HG03469 (cell line): ENCODE data around the gene OR52E1.
"Not testable (repeated sequence)": the region's sequence is repeated elsewhere in the genome, so short reads cannot be mapped to it uniquely, and the experiment has no call there.

Source experiments
- ATAC-seq: cut with Tn5 transposase; IDR thresholded peaks from one replicate; pipeline ENCODE4 v1.9.1; 2021; ENCODE audit warnings: mild to moderate bottlenecking, moderate library complexity, moderate number of reproducible peaks; ENCODE audit not compliant: unreplicated experiment

OR52E1 gene

DNA sequence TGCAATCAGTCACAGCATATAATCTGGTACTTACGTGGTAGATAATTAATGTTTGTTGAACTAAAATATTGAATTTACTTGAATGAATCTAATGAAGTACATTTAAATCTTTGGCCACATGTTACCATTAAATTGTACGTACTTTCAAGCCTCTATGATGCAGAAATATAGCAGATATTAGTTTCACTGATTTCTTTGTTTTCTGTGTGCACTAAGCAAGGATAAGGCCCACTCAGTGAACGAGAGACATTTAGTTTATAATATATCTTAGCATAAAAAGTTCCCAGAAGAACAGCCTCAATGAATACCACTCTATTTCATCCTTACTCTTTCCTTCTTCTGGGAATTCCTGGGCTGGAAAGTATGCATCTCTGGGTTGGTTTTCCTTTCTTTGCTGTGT lies at the start of gene OR52E1:
TSS of gene OR52E1 (plus strand) at position 301 of the 400 bp plus-strand sequence.
- ATAC-seq, result no peak

GRCh38 chr11:5021996-5022395 lies 47.4 kb upstream of the OR52E1 start:
- ATAC-seq, result no peak

DNA sequence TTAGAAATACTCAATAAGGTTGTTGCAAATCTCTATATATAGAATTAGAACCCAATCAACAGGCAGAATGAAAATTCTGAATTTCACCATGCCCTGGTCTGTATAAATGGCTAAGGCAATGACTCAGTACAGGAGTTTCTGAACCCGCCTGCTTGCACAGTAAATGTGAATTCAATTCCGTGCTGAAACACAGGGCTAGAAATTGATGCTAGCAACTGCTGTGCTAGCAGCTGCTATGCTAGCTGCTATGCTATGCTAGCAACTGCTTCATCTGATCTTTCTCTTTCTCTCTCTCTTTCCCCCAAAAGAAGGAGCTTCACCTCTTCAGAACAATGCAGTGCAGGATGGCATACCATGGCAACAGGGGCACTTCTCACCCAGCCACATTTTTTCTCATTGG lies 32.7 kb upstream of the OR52E1 start:
- ATAC-seq, result no peak

DNA sequence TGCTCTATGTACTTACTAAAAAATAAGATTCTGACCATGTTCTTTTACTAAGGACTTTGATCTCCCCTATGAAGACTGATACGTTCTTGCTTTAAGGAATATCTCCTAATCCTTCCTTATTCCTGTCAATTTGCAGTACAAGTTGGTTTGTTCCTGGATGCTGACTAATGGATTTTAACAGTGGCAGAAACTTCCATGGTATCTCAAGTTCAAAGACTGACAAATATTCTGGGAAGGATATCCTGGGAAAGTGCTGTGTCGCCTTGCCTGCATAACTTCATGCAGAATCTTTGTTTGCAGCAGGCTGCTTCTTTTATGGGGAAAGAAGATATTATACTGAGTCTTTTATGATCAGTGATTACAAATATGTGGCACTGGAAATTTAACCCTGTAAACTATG lies 31.4 kb upstream of the OR52E1 start:
- no peak for ATAC-seq

DNA sequence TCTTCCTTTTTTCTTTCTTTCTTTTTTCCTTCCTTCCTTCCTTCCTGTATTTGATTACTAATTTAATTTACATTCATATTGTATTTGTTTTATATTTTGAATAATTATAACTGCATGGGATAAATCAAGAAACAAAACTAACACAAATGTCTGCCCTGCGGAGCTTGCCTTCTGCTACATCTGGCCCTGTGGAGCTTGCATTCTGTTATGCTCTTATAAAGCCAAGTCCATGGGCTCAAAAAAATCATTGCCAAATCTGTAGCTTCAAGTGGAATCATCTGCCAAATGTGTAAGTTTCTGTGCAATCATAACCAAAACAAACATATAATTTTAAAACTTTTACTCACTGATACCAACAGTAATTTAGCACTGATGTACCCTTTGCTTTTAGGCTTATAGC lies 31.0 kb upstream of the OR52E1 start:
- ATAC-seq, result no peak

DNA sequence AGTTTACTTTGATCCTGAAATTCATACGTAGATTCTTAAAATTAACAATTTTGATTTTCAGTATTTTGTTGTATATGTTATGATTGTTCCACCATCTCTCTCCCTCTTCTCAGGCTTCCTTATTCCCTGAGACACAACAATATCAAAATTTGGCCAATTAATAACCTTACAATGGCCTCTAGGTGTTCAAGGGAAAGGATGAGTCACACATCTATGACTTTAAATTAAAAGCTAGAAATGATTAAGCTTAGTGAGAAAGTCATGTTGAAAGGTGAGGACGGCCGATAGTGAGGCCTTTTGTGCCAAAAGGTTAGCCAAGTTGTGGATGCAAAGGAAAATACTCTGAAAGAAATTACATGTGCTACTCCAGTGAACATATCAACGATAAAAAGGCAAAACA lies 28.5 kb upstream of the OR52E1 start:
- no peak for ATAC-seq

DNA sequence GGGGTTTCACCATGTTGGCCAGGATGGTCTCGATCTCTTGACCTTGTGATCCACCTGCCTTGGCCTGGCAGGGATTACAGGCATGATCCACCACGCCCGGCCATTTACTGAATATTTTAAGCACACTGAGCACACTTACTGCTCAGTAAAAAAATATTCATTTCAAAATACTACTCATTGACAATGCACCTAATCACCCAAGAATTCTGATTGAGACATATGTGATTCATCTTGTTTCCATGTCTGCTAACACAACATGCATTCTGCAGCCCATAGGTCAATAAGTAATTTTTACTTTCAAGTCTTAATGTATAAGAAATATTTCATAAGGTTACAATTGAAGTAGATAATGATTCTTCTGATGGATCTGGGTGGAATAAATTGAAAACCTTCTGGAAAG lies 27.3 kb upstream of the OR52E1 start:
- ATAC-seq, result no peak

DNA sequence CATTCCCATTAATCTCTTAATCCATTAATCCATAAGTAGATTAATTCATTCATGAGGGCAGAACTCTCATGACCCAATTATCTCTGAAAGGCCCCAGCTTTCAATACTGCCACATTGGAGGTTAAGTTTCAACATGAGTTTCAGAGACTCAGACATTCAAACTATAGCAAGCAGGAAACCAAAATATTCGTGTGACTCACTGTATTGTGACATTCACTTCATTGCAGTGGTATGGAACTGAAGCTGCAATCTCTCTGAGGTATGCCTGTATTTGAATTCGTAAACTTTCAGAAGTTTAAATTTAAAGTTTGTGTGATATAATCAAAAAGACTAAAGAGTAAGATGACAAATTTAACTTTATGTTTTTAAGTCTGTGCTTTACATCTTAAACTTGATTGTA lies 26.0 kb upstream of the OR52E1 start:
- no peak for ATAC-seq

- ATAC-seq, result no peak
These were observed 23.1 kb upstream of the OR52E1 start, which contains the start of gene OR52J3 for GRCh38 chr11:5046226-5046625. Gene OR52J3 (plus strand): TSS chr11:5046526. CDS start chr11:5046526, 0 bp downstream.

- no peak for ATAC-seq
These were observed 22.5 kb upstream of the OR52E1 start for GRCh38 chr11:5046754-5047330.

GRCh38 chr11:5058679-5059078 lies 10.7 kb upstream of the OR52E1 start:
- ATAC-seq, result not testable (repeated sequence)

GRCh38 chr11:5059391-5059790 lies 10.0 kb upstream of the OR52E1 start, which contains the start of gene OR52E2:
Gene OR52E2 (minus strand): TSS chr11:5059627. CDS start chr11:5059627, 0 bp downstream.
- no peak for ATAC-seq

DNA sequence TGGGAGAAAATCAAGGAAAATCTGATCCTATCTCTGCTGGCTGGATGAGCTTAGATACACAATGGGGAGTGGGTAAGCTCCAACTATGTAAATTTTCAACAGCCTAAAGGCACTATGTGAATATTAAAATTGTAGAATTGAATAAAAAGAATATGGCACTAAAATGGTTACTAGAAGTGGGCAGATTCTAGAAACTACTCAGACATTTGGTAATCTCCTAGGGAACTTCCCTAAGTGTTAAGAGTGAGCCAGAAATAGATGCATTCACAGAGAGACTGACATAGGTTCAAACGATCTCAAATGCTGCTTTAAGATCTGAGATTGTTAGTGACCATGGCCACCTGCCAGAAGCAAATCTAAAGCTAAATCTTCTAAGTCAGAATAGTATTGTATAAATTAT lies 4.3 kb upstream of the OR52E1 start:
- ATAC-seq, result no peak

GRCh38 chr11:5071799-5072198 lies 2.4 kb downstream of the OR52E1 start:
- no peak for ATAC-seq

GRCh38 chr11:5081405-5081804 lies 12.0 kb downstream of the OR52E1 start:
- no peak for ATAC-seq

- no peak for ATAC-seq
These were observed 14.2 kb downstream of the OR52E1 start for GRCh38 chr11:5083602-5084001.

GRCh38 chr11:5088556-5088955 lies 19.2 kb downstream of the OR52E1 start:
- ATAC-seq, result no peak

GRCh38 chr11:5090668-5091067 lies 21.3 kb downstream of the OR52E1 start:
- no peak for ATAC-seq

DNA sequence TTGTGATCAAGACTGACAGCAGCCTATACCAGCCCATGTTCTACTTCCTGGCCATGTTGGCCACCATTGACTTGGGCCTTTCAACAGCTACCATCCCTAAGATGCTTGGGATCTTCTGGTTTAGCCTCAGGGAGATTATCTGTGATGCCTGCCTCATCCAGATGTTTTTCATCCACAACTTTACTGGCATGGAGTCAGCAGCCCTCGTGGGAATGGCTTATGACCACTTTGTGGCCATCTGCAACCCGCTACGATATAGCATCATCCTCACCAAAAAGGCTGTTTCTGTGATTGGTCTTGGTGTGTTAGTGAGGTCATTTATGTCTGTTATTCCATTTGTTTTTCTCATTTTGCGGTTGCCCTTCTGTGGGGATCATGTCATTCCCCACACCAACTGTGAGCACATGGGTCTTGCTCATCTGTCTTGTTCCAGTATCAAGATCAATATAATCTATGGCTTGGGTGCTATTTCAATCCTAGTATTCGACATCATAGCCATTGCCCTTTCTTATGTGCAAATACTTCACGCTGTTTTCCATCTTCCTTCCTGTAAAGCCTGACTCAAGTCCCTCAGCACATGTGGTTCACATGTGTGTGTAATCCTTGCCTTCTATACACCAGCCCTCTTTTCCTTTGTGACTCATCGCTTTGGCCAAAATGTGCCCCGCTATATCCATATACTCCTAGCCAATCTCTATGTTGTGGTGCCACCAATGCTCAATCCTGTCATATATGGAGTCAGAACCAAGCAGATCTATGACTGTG lies 23.6 kb downstream of the OR52E1 start:
- no peak for ATAC-seq

DNA sequence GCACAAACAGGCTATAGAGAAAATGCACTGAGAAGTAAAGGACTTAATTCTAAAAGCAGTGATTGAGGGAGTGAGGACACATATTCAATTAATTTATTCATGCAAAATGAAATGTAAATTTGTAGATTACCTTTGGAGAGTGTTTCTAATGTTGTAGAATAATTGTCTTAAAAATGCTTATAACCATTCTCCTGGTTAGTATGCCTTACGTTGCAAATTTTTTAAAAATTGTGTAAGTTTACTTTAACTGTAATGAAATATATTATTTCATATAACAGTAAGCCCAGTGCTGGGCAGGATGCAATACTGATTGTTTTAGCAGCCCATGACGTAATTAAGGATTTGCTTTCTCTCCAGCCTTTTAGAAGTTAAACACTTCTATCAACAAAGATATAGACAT lies 26.6 kb downstream of the OR52E1 start:
- no peak for ATAC-seq

DNA sequence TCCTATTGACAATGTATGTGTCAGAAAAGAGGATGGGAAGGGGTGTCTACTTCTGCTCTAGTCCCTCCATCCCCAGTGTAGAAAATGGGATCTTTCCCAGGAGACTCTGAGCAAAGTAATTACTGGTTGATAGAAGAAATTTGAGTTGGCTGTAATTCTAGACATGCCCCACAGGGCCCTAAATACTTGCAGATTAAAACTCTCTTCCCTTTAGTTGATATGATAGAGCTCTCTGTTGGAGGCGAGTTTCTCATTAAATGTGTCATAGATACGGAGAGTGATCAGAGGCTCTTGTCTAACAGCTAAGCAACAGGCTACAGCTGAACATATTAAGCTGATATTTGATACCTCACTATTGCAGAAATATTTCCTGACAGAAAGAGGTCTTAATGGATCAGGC lies 32.9 kb downstream of the OR52E1 start:
- no peak for ATAC-seq

GRCh38 chr11:5103066-5103465 lies 33.7 kb downstream of the OR52E1 start:
- no peak for ATAC-seq
